ENCODE measurements around the gene RET.
A peak's percentile ranks its signal among the peaks of the same experiment; 100 is the strongest.

Gene RET

DNA sequence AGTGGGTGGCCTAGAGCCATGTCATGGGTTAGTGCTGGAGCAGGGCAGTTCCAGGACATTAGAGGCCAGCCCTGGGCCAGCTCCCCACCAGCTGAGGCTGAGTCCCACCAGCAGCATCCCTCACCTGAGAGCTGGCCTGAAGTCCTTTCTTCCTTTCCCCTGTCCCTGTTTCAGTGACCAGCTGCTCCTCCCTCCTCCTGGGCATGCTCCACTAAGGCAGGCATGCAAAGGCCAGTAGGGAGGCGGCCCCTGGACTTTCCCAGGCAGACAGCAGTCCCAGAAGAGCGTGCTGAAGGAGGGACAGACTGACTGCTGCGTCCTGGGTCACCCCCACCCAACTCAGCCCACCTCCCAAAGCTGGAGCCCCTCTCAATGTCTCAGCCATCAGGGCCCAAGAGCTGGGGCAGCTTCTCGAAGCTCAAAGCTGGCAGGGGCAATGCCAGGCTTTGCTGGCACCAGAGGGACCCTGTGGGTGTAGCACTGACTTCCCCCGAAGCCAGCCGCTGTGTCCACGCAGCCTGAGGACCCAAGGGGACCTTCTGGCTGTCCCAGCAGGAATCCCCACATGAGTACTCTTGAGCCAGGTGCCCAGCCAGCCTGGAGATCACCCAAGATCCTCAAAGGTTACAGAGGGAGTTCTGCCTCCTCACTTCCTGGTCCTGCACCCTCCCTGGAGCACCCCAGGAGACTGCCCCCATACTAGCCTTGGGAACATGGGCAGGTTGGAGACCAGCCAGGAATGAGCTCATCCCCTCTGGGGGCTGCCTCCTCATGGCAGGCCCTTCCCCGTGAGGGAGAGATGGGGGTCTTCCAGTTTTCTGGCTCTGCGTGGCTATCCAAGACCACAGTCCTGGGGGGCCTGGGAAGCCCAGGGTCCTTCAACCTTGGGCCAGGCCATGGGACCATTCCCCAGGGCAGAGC, 35.2 kb upstream of the RET start:
- Mint-ChIP-seq H3K4me1 (ENCODE audit: low read depth) (no peaks in the 10 kb centered on the region), H3K36me3 (ENCODE audit: low read depth) (no peaks in the 10 kb centered on the region), H3K27ac (no peak overlapping the region), H3K4me3 (no peak overlapping the region), H3K9me3 (no peaks in the 10 kb centered on the region), H3K27me3 (no peaks in the 10 kb centered on the region)
- DNase-seq = no peak

DNA sequence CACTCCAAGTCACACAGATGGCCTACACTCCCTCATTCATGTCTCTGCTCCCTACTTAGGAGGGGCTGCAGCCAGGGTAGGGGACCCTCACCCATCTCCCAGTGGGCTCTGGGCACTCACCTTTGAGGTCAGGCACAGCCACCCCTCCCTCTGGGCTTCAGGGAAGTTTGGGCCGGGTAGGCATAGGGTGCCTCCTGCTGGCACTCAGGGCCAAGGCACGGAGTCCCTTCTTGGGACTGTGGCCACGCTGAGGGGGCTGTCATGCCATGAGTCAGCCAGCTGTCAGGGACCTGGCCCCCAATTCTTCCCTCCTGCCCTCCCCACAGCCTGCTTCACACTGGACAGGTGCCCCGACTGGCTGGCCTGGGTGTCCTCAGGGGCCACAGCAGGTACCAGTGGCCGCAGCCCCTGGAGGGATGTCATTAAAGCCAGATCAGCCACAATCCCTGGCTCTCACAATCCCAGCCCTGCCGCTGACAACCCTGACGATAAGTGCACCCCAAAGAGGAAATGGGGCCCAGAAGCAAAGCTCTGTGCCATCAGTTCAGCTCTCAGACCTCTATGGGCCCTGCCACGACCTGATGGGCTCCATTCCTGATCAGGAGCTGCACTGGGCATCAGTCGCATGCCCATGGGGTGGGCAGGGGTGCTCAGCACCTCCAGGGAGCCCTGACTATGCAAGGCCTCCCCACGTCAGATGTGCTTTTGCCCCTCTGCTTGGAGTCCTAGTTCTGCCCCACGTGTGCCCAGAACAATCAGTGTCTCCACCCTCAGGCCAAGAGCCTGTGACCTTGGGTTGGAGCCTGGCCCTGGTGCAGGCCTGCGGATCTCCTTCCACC, 34.1 kb upstream of the RET start:
- H3K9me3 Mint-ChIP-seq = no peaks in the 10 kb centered on the region
- H3K4me1 Mint-ChIP-seq (ENCODE audit: low read depth) = no peaks in the 10 kb centered on the region
- no peaks in the 10 kb centered on the region for H3K36me3 Mint-ChIP-seq (ENCODE audit: low read depth)
- peaks cover 2% of the 10 kb centered on the region for H3K27me3 Mint-ChIP-seq
- no peak overlapping the region for H3K4me3 Mint-ChIP-seq
- no peak overlapping the region for H3K27ac Mint-ChIP-seq
- DNase-seq = peak; percentile 18

DNA sequence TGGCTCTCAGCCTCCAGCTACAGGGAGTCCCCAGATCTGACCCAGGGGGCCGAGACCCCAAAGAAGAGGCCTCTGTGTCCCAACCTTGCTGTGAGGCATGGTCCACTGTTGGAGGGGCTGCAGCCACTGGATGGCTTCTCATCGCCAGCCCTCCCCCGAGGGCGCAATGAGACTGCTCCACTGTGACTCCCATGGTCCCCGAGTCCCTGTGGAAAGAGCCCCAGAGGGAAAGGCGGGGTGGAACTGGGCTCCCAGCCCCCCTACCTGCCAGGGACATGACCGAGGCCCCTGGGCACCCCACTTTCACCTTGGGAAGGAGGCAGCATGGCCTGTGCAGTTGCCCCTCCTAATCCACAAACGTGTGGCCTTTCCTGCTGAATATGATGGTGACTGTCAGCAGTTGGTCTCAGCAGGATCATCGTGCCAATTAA, 33.5 kb upstream of the RET start:
- Mint-ChIP-seq H3K27me3 (peaks cover 2% of the 10 kb centered on the region), H3K27ac (no peak overlapping the region), H3K4me3 (no peak overlapping the region), H3K4me1 (ENCODE audit: low read depth) (no peaks in the 10 kb centered on the region), H3K36me3 (ENCODE audit: low read depth) (no peaks in the 10 kb centered on the region), H3K9me3 (no peaks in the 10 kb centered on the region)
- no peak for DNase-seq

DNA sequence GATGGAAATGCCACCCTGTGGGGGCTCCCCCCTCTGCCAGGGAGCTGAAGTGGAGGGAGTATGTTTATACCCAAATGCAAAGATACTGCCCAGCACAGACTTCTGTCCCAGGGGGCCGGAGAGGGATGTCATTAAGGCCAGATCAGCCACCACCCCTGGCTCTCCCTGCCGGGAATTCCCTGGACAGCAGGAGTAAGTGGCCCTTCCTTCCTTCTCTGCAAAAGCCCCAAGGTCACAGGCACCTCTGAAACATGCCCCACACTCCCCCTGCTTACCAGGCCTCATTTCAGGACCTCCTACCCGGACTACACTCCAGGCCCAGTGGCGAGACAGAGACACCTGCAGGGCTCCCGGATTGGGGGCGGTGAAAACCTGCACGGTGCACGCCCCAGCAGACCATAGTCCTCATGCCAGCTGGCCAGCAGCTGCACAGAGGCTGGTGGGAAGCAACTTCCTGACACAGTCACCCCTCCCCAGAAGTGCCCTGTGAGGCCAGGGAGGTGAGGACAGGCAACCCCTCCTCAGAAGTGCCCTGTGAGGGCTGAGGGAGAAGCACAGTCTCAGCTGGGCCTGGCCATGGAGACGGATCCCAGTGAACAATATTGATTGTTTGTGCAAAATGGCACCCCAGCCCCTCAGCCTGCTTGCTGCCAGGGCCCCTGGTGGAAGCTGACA, 33.0 kb upstream of the RET start:
- Mint-ChIP-seq H3K4me1 (ENCODE audit: low read depth) (no peaks in the 10 kb centered on the region), H3K27ac (no peak overlapping the region), H3K36me3 (ENCODE audit: low read depth) (no peaks in the 10 kb centered on the region), H3K27me3 (peaks cover 3% of the 10 kb centered on the region), H3K9me3 (no peaks in the 10 kb centered on the region), H3K4me3 (no peak overlapping the region)
- peak; percentile 22 for DNase-seq

DNA sequence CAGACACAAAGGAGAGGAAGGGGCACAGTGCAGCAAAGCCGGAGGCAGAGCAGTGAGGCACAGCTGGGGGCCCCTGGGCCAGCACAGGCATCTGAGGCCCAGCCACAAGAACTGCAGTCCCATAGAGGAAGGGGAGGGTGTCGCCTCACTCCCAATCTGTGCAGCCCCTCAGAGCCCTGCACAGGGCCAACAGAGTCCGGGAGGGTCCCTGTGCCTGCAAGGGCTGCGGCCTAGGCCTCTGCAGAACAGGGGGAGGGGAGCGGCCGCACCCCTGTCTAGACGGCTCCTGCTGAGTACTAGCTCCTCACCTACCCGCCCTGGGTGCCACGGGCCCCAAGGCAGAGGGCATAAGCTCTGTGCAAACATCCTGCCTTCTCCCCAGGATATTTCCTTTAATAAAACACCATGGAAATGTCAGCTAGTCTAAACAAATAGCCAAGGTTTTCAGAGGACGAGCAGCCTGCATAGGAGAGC, 32.4 kb upstream of the RET start:
- no peaks in the 10 kb centered on the region for H3K9me3 Mint-ChIP-seq
- H3K36me3 Mint-ChIP-seq (ENCODE audit: low read depth) = no peaks in the 10 kb centered on the region
- no peak for DNase-seq
- no peak overlapping the region for H3K4me3 Mint-ChIP-seq
- H3K27me3 Mint-ChIP-seq = peaks cover 9% of the 10 kb centered on the region
- no peaks in the 10 kb centered on the region for H3K4me1 Mint-ChIP-seq (ENCODE audit: low read depth)
- no peak overlapping the region for H3K27ac Mint-ChIP-seq

DNA sequence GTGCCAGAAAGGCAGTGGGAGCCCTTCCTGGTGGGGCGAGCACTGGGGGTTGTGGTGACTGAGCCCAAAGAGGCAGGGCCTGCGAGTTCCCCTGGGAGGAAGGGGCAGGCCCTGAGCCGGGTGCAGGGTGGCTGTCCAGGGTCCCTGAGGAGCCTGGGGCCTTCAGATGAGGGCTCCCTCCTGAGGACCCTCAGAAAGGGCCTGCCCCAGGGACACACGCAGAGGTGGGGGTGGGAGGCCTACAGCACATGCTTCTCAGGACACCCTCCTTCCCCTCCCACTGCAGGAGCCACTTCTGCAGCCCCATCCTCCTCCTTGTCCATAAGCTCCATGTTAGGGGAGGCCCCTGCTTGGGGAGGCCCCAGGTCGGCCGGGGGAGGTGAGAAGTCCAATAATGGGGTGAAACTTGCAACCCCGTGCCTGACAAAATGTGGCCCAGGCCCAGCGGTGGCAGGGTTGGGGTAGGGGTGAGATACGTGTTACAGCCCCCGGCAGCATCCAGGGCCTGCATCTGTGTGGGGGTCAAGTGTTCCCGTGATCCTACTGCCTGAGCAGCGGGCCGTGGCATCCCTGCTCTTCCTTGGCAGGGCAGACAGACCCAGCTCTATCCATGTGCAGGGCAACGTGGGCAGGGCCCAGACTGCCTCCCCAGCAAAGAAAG, 31.8 kb upstream of the RET start:
- no peak overlapping the region for H3K4me3 Mint-ChIP-seq
- no peak overlapping the region for H3K27ac Mint-ChIP-seq
- no peaks in the 10 kb centered on the region for H3K36me3 Mint-ChIP-seq (ENCODE audit: low read depth)
- H3K9me3 Mint-ChIP-seq = no peaks in the 10 kb centered on the region
- peaks cover 1% of the 10 kb centered on the region for H3K4me1 Mint-ChIP-seq (ENCODE audit: low read depth)
- peak; percentile 11 for DNase-seq
- H3K27me3 Mint-ChIP-seq = peaks cover 9% of the 10 kb centered on the region

DNA sequence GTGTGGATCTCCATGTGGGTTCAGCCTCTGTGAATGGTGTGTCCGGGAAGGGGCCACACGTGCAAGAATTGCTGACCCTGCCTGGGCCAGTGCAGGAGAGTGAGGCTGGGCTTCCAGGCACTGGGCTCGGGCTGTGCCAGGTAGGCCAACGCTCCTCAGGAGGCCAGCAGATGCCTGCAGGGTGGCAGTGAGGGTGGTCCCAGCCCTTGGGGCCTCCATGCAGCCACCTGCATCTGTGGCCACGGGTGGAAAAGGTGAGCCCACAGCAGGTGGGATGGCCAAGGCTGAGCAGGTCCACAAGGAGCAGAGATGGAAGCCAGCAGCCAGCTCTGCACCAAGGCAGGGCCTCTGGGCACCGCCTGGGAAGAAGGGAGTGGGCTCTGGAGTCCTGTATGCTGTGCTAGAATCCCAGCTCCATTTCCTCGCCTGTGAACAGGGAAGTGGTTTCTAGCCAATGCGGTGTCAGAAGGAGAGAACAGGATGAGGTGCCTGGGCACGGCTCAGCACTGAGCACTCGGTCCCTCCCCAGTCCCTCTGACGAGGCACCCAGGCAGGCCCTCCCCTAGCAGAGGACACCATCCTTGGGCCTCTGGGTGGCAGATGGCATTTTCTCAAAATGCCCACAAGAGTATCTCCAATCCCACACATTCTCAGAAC, 31.1 kb upstream of the RET start:
- H3K27ac Mint-ChIP-seq = no peak overlapping the region
- peaks cover 9% of the 10 kb centered on the region for H3K27me3 Mint-ChIP-seq
- DNase-seq = peak; percentile 14
- H3K4me1 Mint-ChIP-seq (ENCODE audit: low read depth) = peaks cover 2% of the 10 kb centered on the region
- H3K36me3 Mint-ChIP-seq (ENCODE audit: low read depth) = no peaks in the 10 kb centered on the region
- no peaks in the 10 kb centered on the region for H3K9me3 Mint-ChIP-seq
- no peak overlapping the region for H3K4me3 Mint-ChIP-seq

DNA sequence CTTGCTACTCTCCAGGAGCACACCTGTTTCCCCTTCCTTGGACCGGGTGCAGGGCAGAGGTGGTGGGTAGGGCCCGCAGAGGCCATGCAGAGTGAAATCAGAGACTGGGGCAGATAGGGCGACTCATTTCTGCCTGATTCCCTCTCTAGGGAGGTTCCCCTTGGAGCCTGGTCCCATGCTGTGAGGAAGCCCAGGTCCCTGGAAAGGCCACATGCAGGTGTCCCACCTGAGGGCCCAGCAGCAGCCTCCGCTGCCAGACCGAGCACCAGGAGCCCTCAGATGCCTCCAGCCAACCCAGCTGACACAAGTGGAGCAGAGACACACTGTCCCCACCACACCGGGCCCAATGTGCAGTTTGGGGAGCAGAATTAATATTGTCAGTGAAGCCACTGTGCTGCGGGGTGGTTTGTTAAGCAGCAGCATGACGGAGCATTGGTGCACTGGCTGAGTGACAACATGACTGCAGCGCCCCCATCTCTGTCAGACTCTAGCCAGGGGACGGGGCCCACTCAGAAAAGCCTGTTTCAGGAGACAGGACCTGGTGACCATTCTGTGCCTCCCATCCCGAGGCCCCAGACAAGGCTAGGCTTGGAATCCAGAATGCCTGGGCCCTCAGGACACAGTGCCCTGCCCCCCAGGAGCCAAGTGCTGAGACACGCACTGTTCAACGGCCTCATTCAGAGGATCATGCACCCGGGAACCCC, 30.4 kb upstream of the RET start:
- no peak overlapping the region for H3K4me3 Mint-ChIP-seq
- H3K27ac Mint-ChIP-seq = no peak overlapping the region
- H3K27me3 Mint-ChIP-seq = peaks cover 9% of the 10 kb centered on the region
- H3K4me1 Mint-ChIP-seq (ENCODE audit: low read depth) = peaks cover 2% of the 10 kb centered on the region
- H3K9me3 Mint-ChIP-seq = no peaks in the 10 kb centered on the region
- peak; percentile 20 for DNase-seq
- H3K36me3 Mint-ChIP-seq (ENCODE audit: low read depth) = no peaks in the 10 kb centered on the region

DNA sequence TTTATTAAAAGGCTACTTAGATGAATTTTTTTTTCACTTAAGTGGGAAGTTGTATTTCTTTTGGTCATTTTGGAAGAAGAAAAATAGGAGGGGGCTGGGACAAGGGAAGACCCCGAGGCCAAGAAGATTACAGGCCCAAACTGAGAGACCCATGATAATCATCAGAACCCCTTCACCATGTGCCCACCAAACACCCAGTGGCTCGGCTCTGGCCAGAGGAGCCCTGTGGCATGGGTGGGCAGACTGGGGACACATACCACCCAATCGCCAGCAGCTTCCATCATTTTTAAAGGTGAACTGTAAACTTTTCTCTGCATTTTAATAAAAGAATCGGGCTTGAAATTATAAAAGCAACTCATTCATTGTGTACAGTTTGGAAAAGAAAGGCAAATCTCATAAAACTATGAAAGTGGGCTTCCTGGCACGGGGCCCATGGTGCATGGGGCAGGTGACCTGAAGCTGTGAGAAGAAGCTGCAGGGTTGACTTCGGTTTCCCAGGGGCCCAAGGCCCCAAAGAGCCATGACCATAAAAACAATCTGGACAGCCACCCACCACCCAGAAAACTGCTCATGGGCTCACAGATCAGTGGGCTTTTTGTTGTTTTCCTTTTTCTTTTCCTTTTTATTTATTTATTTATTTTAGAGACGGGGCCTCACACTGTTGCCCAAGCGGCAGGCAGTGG, 29.4 kb upstream of the RET start:
- Mint-ChIP-seq H3K9me3 (no peaks in the 10 kb centered on the region), H3K27ac (no peak overlapping the region), H3K4me3 (no peak overlapping the region), H3K27me3 (peaks cover 9% of the 10 kb centered on the region), H3K36me3 (ENCODE audit: low read depth) (no peaks in the 10 kb centered on the region), H3K4me1 (ENCODE audit: low read depth) (peaks cover 2% of the 10 kb centered on the region)
- DNase-seq = no peak

DNA sequence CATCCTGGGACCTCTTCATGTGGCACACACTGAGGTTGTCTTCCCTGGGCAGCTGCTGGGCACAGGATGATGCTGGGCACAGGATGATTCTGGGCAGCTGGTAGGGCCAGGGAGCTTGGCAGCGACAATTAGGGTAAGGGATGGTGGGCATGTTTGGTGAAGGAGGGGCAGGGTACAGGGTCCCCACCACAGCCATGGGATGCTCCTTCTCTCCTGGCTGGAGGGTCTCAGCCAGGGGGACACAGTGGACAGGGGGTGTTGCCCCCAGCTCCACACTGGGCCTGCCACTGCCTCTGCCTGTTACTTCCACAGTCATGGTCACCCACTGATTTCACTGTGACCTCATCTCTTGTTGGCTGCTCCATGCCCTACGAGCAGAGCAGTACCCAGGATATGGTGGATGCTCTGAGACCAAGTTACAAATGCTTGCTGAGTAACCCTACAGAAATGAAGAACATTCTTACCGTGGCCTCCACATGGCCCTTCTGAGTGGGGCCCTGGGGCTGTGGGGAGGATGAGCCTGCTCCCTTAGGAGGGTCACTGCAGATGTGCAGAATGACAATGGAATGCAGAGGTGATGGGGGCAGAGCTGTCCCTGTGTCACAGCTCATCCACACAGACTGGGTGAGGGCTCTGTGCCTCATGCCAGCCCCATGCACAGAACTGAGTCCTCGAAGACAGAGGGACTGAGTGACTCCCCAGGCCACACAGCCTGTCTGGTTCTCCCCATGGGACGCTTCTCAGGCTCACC, 28.4 kb upstream of the RET start:
- Mint-ChIP-seq H3K4me1 (ENCODE audit: low read depth) (peaks cover 2% of the 10 kb centered on the region), H3K36me3 (ENCODE audit: low read depth) (no peaks in the 10 kb centered on the region), H3K9me3 (no peaks in the 10 kb centered on the region), H3K27me3 (peaks cover 12% of the 10 kb centered on the region), H3K4me3 (no peak overlapping the region), H3K27ac (no peak overlapping the region)
- DNase-seq = no peak

DNA sequence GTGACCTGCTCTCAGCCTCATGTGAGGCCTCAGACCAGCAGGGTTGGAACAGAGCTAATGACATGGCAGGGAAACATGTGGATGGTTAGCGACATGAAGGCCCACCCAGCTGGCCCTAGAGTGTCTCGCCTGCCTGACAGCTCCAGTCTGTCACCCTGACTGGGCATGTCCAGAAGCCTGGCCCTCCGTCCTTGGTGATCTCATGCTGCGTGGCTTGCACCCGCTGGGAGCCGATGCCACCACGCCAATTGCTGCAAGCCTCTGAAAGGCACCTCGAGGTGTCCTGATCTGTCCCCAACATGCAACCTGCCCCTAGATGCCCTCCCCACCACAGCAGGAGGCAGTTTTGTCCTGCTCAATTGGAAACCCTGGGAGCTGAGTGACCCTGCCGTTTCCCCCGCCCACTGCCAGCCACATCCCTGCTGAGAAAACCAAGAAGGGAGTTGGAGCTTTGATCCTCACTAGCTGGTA, 27.8 kb upstream of the RET start:
- Mint-ChIP-seq H3K4me1 (ENCODE audit: low read depth) (peaks cover 2% of the 10 kb centered on the region), H3K27ac (no peak overlapping the region)
- DNase-seq = no peak

DNA sequence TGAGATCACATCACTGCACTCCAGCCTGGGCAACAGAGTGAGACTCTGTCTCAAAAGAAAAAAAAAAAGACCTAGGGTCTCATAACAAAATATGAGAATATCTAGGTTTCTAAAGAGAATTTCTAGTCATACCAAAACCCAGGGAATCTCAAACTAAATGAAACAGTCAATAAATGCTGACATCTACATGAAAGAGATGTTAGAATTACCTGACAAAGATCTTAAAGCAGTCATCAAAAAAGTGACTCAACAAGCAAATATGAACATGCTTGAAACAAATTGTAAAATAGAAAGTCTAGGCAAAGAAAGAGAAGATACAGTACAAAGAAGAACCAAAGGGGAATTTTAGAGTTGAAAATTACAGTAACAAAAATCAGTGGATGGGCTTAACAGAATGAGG, 26.9 kb upstream of the RET start:
- Mint-ChIP-seq H3K9me3 (no peaks in the 10 kb centered on the region), H3K4me1 (ENCODE audit: low read depth) (peaks cover 2% of the 10 kb centered on the region), H3K27me3 (peaks cover 12% of the 10 kb centered on the region), H3K36me3 (ENCODE audit: low read depth) (no peaks in the 10 kb centered on the region), H3K27ac (no peak overlapping the region), H3K4me3 (no peak overlapping the region)
- no peak for DNase-seq

More for the DNA sequence above, 27.8 kb upstream of the RET start:
- no peaks in the 10 kb centered on the region for H3K36me3 Mint-ChIP-seq (ENCODE audit: low read depth)
- no peaks in the 10 kb centered on the region for H3K9me3 Mint-ChIP-seq
- H3K27me3 Mint-ChIP-seq = peaks cover 12% of the 10 kb centered on the region
- no peak overlapping the region for H3K4me3 Mint-ChIP-seq
